Measurements from ENCODE around the gene ALOX12. TPM values are rescaled to one million over a fixed set of nuclear protein-coding genes. Genes with fewer than 3 reads are reported as not detected.
A peak's percentile ranks its signal among the peaks of the same experiment; 100 is the strongest.

Gene ALOX12
- total and polyA plus RNA-seq, 9 donors, result 0.59 to 1.3 (median 0.78) TPM; not detected in 1

- Histone ChIP-seq H3K4me1 (ENCODE audit: control insufficient read depth, insufficient read depth, low read length) (peaks cover 46% of the 10 kb centered on the region), H3K27me3 (ENCODE audit: control insufficient read depth, insufficient read depth, low read length) (no peaks in the 10 kb centered on the region), H3K36me3 (ENCODE audit: control insufficient read depth, insufficient read depth, low read length) (peaks cover 14% of the 10 kb centered on the region), H3K9me3 (replicated peaks; ENCODE audit: control insufficient read depth, low read depth, low read length) (no peaks in the 10 kb centered on the region), H3K4me3 (ENCODE audit: low read length) (peak overlapping the region; percentile 90), H3K27ac (ENCODE audit: low read length) (peak overlapping the region; percentile 100)
- DNase-seq, result peak; percentile 98
- WGBS (ENCODE audit: insufficient coverage), result 1% methylated on average over 56 of the region's 75 CpGs
Measured at GRCh38 chr17:7014261-7014994, 18.6 kb downstream of the ALOX12 start.

- peak; percentile 59 for DNase-seq
Measured at GRCh38 chr17:7014995-7015958, 19.4 kb downstream of the ALOX12 start.

GRCh38 chr17:7016418-7016817 is 20.6 kb downstream of the ALOX12 start:
- WGBS (ENCODE audit: insufficient coverage), result 89% methylated on average over 1 of the region's 3 CpGs
- Histone ChIP-seq H3K4me3 (ENCODE audit: low read length) (no peak overlapping the region), H3K36me3 (ENCODE audit: control insufficient read depth, insufficient read depth, low read length) (peaks cover 12% of the 10 kb centered on the region), H3K9me3 (replicated peaks; ENCODE audit: control insufficient read depth, low read depth, low read length) (no peaks in the 10 kb centered on the region), H3K27me3 (ENCODE audit: control insufficient read depth, insufficient read depth, low read length) (peaks cover 5% of the 10 kb centered on the region), H3K27ac (ENCODE audit: low read length) (peak overlapping the region; percentile 100), H3K4me1 (ENCODE audit: control insufficient read depth, insufficient read depth, low read length) (peaks cover 55% of the 10 kb centered on the region)
- no peak for DNase-seq

More at GRCh38 chr17:7014995-7015958, 19.4 kb downstream of the ALOX12 start:
- Histone ChIP-seq H3K27me3 (ENCODE audit: control insufficient read depth, insufficient read depth, low read length) (no peaks in the 10 kb centered on the region), H3K4me3 (ENCODE audit: low read length) (peak overlapping the region; percentile 90), H3K27ac (ENCODE audit: low read length) (peak overlapping the region; percentile 100), H3K36me3 (ENCODE audit: control insufficient read depth, insufficient read depth, low read length) (peaks cover 12% of the 10 kb centered on the region), H3K9me3 (replicated peaks; ENCODE audit: control insufficient read depth, low read depth, low read length) (no peaks in the 10 kb centered on the region), H3K4me1 (ENCODE audit: control insufficient read depth, insufficient read depth, low read length) (peaks cover 52% of the 10 kb centered on the region)
- WGBS (ENCODE audit: insufficient coverage), result 0% methylated on average over 25 of the region's 56 CpGs

- no peak for DNase-seq
- peaks cover 56% of the 10 kb centered on the region for H3K4me1 ChIP-seq (ENCODE audit: control insufficient read depth, insufficient read depth, low read length)
- no peak overlapping the region for H3K4me3 ChIP-seq (ENCODE audit: low read length)
- H3K9me3 ChIP-seq (replicated peaks; ENCODE audit: control insufficient read depth, low read depth, low read length), result no peaks in the 10 kb centered on the region
- H3K27me3 ChIP-seq (ENCODE audit: control insufficient read depth, insufficient read depth, low read length), result peaks cover 12% of the 10 kb centered on the region
- WGBS (ENCODE audit: insufficient coverage), result 49% methylated on average over 11 of the region's 20 CpGs
- H3K27ac ChIP-seq (ENCODE audit: low read length), result no peak overlapping the region
- H3K36me3 ChIP-seq (ENCODE audit: control insufficient read depth, insufficient read depth, low read length), result peaks cover 12% of the 10 kb centered on the region
Measured at GRCh38 chr17:7016886-7017826, 21.3 kb downstream of the ALOX12 start.

GRCh38 chr17:7017827-7018200 is 22.0 kb downstream of the ALOX12 start:
- WGBS (ENCODE audit: insufficient coverage), result no CpG with 5 or more reads among the region's 12 CpGs
- Histone ChIP-seq H3K4me3 (ENCODE audit: low read length) (no peak overlapping the region), H3K4me1 (ENCODE audit: control insufficient read depth, insufficient read depth, low read length) (peaks cover 56% of the 10 kb centered on the region), H3K27me3 (ENCODE audit: control insufficient read depth, insufficient read depth, low read length) (peaks cover 18% of the 10 kb centered on the region), H3K9me3 (replicated peaks; ENCODE audit: control insufficient read depth, low read depth, low read length) (no peaks in the 10 kb centered on the region), H3K36me3 (ENCODE audit: control insufficient read depth, insufficient read depth, low read length) (peaks cover 12% of the 10 kb centered on the region), H3K27ac (ENCODE audit: low read length) (no peak overlapping the region)
- DNase-seq, result no peak

- Histone ChIP-seq H3K27me3 (ENCODE audit: control insufficient read depth, insufficient read depth, low read length) (peaks cover 25% of the 10 kb centered on the region), H3K4me1 (ENCODE audit: control insufficient read depth, insufficient read depth, low read length) (peaks cover 57% of the 10 kb centered on the region), H3K36me3 (ENCODE audit: control insufficient read depth, insufficient read depth, low read length) (peaks cover 12% of the 10 kb centered on the region), H3K4me3 (ENCODE audit: low read length) (peak overlapping the region; percentile 65), H3K27ac (ENCODE audit: low read length) (no peak overlapping the region), H3K9me3 (replicated peaks; ENCODE audit: control insufficient read depth, low read depth, low read length) (no peaks in the 10 kb centered on the region)
- 83% methylated on average over 8 of the region's 10 CpGs for WGBS (ENCODE audit: insufficient coverage)
- DNase-seq, result no peak
Measured at GRCh38 chr17:7018331-7018964, 22.6 kb downstream of the ALOX12 start.

- no peak for DNase-seq
- Histone ChIP-seq H3K4me1 (ENCODE audit: control insufficient read depth, insufficient read depth, low read length) (peaks cover 50% of the 10 kb centered on the region), H3K4me3 (ENCODE audit: low read length) (peak overlapping the region; percentile 65), H3K9me3 (replicated peaks; ENCODE audit: control insufficient read depth, low read depth, low read length) (no peaks in the 10 kb centered on the region), H3K27ac (ENCODE audit: low read length) (no peak overlapping the region), H3K36me3 (ENCODE audit: control insufficient read depth, insufficient read depth, low read length) (peaks cover 12% of the 10 kb centered on the region), H3K27me3 (ENCODE audit: control insufficient read depth, insufficient read depth, low read length) (peaks cover 34% of the 10 kb centered on the region)
- WGBS (ENCODE audit: insufficient coverage), result 14% methylated on average over 2 of the region's 10 CpGs
Measured at GRCh38 chr17:7019367-7019766, 23.5 kb downstream of the ALOX12 start.

GRCh38 chr17:7019839-7020519 is 24.1 kb downstream of the ALOX12 start:
- DNase-seq, result peak; percentile 85
- H3K4me1 ChIP-seq (ENCODE audit: control insufficient read depth, insufficient read depth, low read length), result peaks cover 50% of the 10 kb centered on the region
- H3K27ac ChIP-seq (ENCODE audit: low read length), result peak overlapping the region; percentile 44
- H3K9me3 ChIP-seq (replicated peaks; ENCODE audit: control insufficient read depth, low read depth, low read length), result no peaks in the 10 kb centered on the region
- 2% methylated on average over 7 of the region's 16 CpGs for WGBS (ENCODE audit: insufficient coverage)
- peak overlapping the region; percentile 65 for H3K4me3 ChIP-seq (ENCODE audit: low read length)
- peaks cover 39% of the 10 kb centered on the region for H3K27me3 ChIP-seq (ENCODE audit: control insufficient read depth, insufficient read depth, low read length)
- peaks cover 12% of the 10 kb centered on the region for H3K36me3 ChIP-seq (ENCODE audit: control insufficient read depth, insufficient read depth, low read length)

Measured in muscle of leg (tissue), 11 donors.